Calu3 (cell line): ENCODE measurements around the gene CDKAL1. TPM values are rescaled to one million over a fixed set of nuclear protein-coding genes. Genes with fewer than 3 reads are reported as not detected.

ENCODE experiments used
- BruUV-seq: library from RNA; stranded (reverse); fragments of 400-500 nt; replicated peaks from 2 replicates; lab custom pipeline; 2021; lab: Mats Ljungman, UMichigan
- CTCF ChIA-PET: fragments of 300-600 bp; sonication (Branson Sonifier 250); formaldehyde crosslinking; loops from one replicate; lab custom pipeline; 2022; ENCODE audit warnings: antibody characterized with exemption; lab: Charles Lee
- DNase-seq: peaks from one replicate; pipeline ENCODE4 v3.0.0; 2022
- H3K27ac Mint-ChIP-seq: one replicate; pipeline ENCODE4 v1.8.0; 2022; ENCODE audit warnings: mixed read lengths; ENCODE audit not compliant: unreplicated experiment
- H3K27me3 Mint-ChIP-seq: one replicate; pipeline ENCODE4 v1.8.0; 2022; ENCODE audit warnings: mixed read lengths; ENCODE audit not compliant: unreplicated experiment
- H3K36me3 Mint-ChIP-seq: one replicate; pipeline ENCODE4 v1.8.0; 2022; ENCODE audit warnings: mild to moderate bottlenecking, moderate library complexity, mixed read lengths; ENCODE audit not compliant: insufficient read depth, unreplicated experiment
- H3K4me1 Mint-ChIP-seq: one replicate; pipeline ENCODE4 v1.8.0; 2022; ENCODE audit warnings: mild to moderate bottlenecking, low read depth, mixed read lengths; ENCODE audit not compliant: unreplicated experiment
- H3K4me3 Mint-ChIP-seq: one replicate; pipeline ENCODE4 v1.8.0; 2022; ENCODE audit warnings: mild to moderate bottlenecking, low read depth, moderate library complexity, mixed read lengths; ENCODE audit not compliant: unreplicated experiment
- H3K9me3 Mint-ChIP-seq: one replicate; pipeline ENCODE4 v1.8.0; 2022; ENCODE audit warnings: low read depth, mixed read lengths; ENCODE audit not compliant: unreplicated experiment
- CTCF ChIP-seq: fragments of 200-600 bp; IDR thresholded peaks from one replicate; pipeline ENCODE4 v1.8.0; 2022; ENCODE audit warnings: antibody characterized with exemption; ENCODE audit not compliant: unreplicated experiment
- intact Hi-C: fragments of 100-400 bp; cut with micrococcal nuclease; formaldehyde crosslinking; loops from one replicate; pipeline ENCODE4 v1.10.0; 2022; ENCODE audit not compliant: unreplicated experiment
- total RNA-seq: library from RNA; stranded (reverse); gene quantifications from 2 replicates; pipeline ENCODE4 v1.2.3, GENCODE V29; 2022

The CDKAL1 gene
- total RNA-seq, 1 experiment from 2014 or later: 39.6 TPM

- no peak for TF ChIP-seq CTCF
- peaks cover 2% of the 10 kb centered on the region for H3K9me3 Mint-ChIP-seq
- peaks cover 45% of the 10 kb centered on the region for H3K4me1 Mint-ChIP-seq
- no TSS peak for BruUV-seq
- no peak overlapping the region for H3K4me3 Mint-ChIP-seq
- DNase-seq: no peak
- CTCF ChIA-PET: no interaction called here
- intact Hi-C loops: no loop called here
- peaks cover 12% of the 10 kb centered on the region for H3K36me3 Mint-ChIP-seq
- no peak overlapping the region for H3K27ac Mint-ChIP-seq
- no peaks in the 10 kb centered on the region for H3K27me3 Mint-ChIP-seq
Observed at GRCh38 chr6:21049148-21049547, 514.9 kb downstream of the CDKAL1 start.

- no peaks in the 10 kb centered on the region for H3K27me3 Mint-ChIP-seq
- no peak for DNase-seq
- H3K27ac Mint-ChIP-seq: no peak overlapping the region
- BruUV-seq: no TSS peak
- CTCF ChIA-PET: no interaction called here
- intact Hi-C loops: no loop called here
- H3K36me3 Mint-ChIP-seq: peaks cover 12% of the 10 kb centered on the region
- H3K4me1 Mint-ChIP-seq: peaks cover 41% of the 10 kb centered on the region
- no peak for TF ChIP-seq CTCF
- H3K4me3 Mint-ChIP-seq: no peak overlapping the region
- H3K9me3 Mint-ChIP-seq: peaks cover 2% of the 10 kb centered on the region
Observed at GRCh38 chr6:21049572-21049971, 515.3 kb downstream of the CDKAL1 start.

DNA sequence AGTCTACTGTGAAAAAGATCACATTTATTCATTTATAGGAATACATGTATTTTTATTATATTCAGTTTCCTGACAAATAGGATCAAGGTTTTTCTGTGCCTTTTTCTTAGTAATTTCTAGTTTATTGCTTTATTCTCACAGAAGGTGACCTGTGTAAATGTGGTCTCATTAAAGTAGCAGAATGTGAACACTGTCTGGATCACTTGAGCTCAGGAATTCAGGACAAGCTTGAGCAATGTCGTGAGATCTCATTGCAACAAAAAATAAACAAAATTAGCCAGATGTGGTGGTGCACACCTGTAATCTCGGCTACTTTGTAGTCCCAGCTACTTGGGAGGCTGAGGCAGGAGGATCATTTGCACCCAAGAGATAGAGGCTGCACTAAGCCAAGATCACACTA is 516.7 kb downstream of the CDKAL1 start:
- intact Hi-C loops: no loop called here
- Mint-ChIP-seq H3K27me3 (no peaks in the 10 kb centered on the region), H3K9me3 (peaks cover 2% of the 10 kb centered on the region), H3K36me3 (peaks cover 5% of the 10 kb centered on the region), H3K4me1 (peaks cover 29% of the 10 kb centered on the region), H3K4me3 (no peak overlapping the region), H3K27ac (no peak overlapping the region)
- DNase-seq: no peak
- BruUV-seq: no TSS peak
- CTCF ChIA-PET: interaction anchor here (0.6 kb wide), 1 partner anchor 847 kb away, joined by 5 read pairs; no protein-coding TSS in a partner anchor
- TF ChIP-seq CTCF: no peak

- Mint-ChIP-seq H3K9me3 (peaks cover 2% of the 10 kb centered on the region), H3K4me1 (peaks cover 30% of the 10 kb centered on the region), H3K27me3 (no peaks in the 10 kb centered on the region), H3K27ac (no peak overlapping the region), H3K4me3 (no peak overlapping the region), H3K36me3 (no peaks in the 10 kb centered on the region)
- BruUV-seq: no TSS peak
- CTCF ChIA-PET: interaction anchor here (0.6 kb wide), 1 partner anchor 152 kb away, joined by 8 read pairs; no protein-coding TSS in a partner anchor
- no peak for DNase-seq
- no peak for TF ChIP-seq CTCF
- intact Hi-C loops: no loop called here
Observed at GRCh38 chr6:21051777-21052176, 517.5 kb downstream of the CDKAL1 start.
